T-cell (primary cell): Measurements from ENCODE around the gene PCDHA6. TPM values are rescaled to one million over a fixed set of nuclear protein-coding genes. Genes with fewer than 3 reads are reported as not detected.
"Not testable (repeated sequence)": the region's sequence is repeated elsewhere in the genome, so short reads cannot be mapped to it uniquely, and the experiment has no call there.

Source experiments
- ATAC-seq, 4 experiments: fragments of 200-7000 bp in 3 of 4; fragments of 150-1000 bp in 1 of 4; cut with Tn5 transposase; replicated peaks in 1 of 4; 1 replicate in 3 of 4; 2 replicates in 1 of 4; pipeline ENCODE4 v1.10.0; 2021; ENCODE audit warnings: moderate library complexity in 3 of 4, mild to moderate bottlenecking in 2 of 4, moderate number of reproducible peaks in 1 of 4
- CTCF ChIA-PET, 2 donors: fragments of 300-600 bp; sonication (Branson Sonifier 250); formaldehyde crosslinking; loops; one replicate each; lab custom pipeline; 2022; ENCODE audit warnings: antibody characterized with exemption in 2 of 2; lab: Charles Lee
- POLR2A ChIA-PET, 2 donors: fragments of 300-600 bp; sonication (Branson Sonifier 250); formaldehyde crosslinking; loops; one replicate each; lab custom pipeline; 2022; ENCODE audit warnings: antibody characterized with exemption in 2 of 2; lab: Charles Lee
- DNase-seq, 35 experiments: peaks; one replicate each; pipeline versions ENCODE4 v3.0.0 to v3.0.0-alpha.2; 2013 to 2023
- H3K27ac ChIP-seq: one replicate; pipeline ENCODE4 v1.5.1; 2013; ENCODE audit warnings: low read length
- H3K27me3 ChIP-seq, 2 experiments: replicated peaks in 1 of 2; 1 replicate in 1 of 2; 2 replicates in 1 of 2; pipeline versions ENCODE4 v1.6.1 to v1.7.0; 2013; ENCODE audit warnings: low read length in 1 of 2, mixed read lengths in 1 of 2; ENCODE audit not compliant: control insufficient read depth in 2 of 2, insufficient read depth in 2 of 2; ENCODE audit errors: extremely low read depth in 1 of 2
- H3K36me3 ChIP-seq, 2 donors: 1 replicate in 1 of 2; 2 replicates in 1 of 2; pipeline versions ENCODE4 v1.6.1 to v1.7.0; 2013; ENCODE audit warnings: low read length in 1 of 2; ENCODE audit not compliant: control insufficient read depth in 2 of 2, insufficient read depth in 1 of 2; ENCODE audit errors: extremely low read depth in 1 of 2
- H3K4me1 ChIP-seq, 2 experiments: 1 replicate in 1 of 2; 2 replicates in 1 of 2; pipeline versions ENCODE4 v1.6.1 to v1.7.0; 2013; ENCODE audit warnings: low read length in 2 of 2, mixed read lengths in 1 of 2; ENCODE audit not compliant: insufficient read depth in 2 of 2, control insufficient read depth in 1 of 2; ENCODE audit errors: extremely low read depth in 1 of 2
- H3K4me3 ChIP-seq, 2 donors: 1 replicate in 1 of 2; 2 replicates in 1 of 2; pipeline versions ENCODE4 v1.5.1 to v1.7.0; 2013; ENCODE audit warnings: mild to moderate bottlenecking in 2 of 2, low read length in 1 of 2, moderate library complexity in 1 of 2; ENCODE audit not compliant: control insufficient read depth in 1 of 2; ENCODE audit errors: extremely low read depth in 1 of 2
- H3K9me3 ChIP-seq: 2 replicates; pipeline ENCODE4 v1.7.0; 2013
- H3K27ac Mint-ChIP-seq, 2 donors: one replicate each; pipeline ENCODE4 v1.8.0; 2020 to 2021; ENCODE audit warnings: mild to moderate bottlenecking in 2 of 2, mixed read lengths in 2 of 2
- H3K27me3 Mint-ChIP-seq, 2 donors: one replicate each; pipeline ENCODE4 v1.8.0; 2021 to 2022; ENCODE audit warnings: mixed read lengths in 2 of 2
- H3K36me3 Mint-ChIP-seq: one replicate; pipeline ENCODE4 v1.8.0; 2021; ENCODE audit warnings: mixed read lengths
- H3K4me1 Mint-ChIP-seq, 3 donors: one replicate each; pipeline ENCODE4 v1.8.0; 2020 to 2022; ENCODE audit warnings: mixed read lengths in 3 of 3, mild to moderate bottlenecking in 1 of 3
- H3K4me3 Mint-ChIP-seq, 3 donors: one replicate each; pipeline ENCODE4 v1.8.0; 2020 to 2022; ENCODE audit warnings: mild to moderate bottlenecking in 3 of 3, mixed read lengths in 3 of 3, moderate library complexity in 3 of 3
- H3K9me3 Mint-ChIP-seq, 3 donors: one replicate each; pipeline ENCODE4 v1.8.0; 2020 to 2022; ENCODE audit warnings: mixed read lengths in 3 of 3
- WGBS: methylation state at CpG from one replicate; pipeline ENCODE4 v1.1.5; 2013; ENCODE audit warnings: missing lambda C conversion rate; ENCODE audit not compliant: insufficient coverage; 5-methylcytosine and 5-hydroxymethylcytosine counted together
- total RNA-seq, 35 experiments: library from RNA in 6 of 35; stranded (reverse) in 6 of 35; fragments of 120-200 nt in 1 of 35; gene quantifications; one replicate each; pipeline versions ENCODE4 v1.2.1 to v1.2.4 and lab custom pipeline; 2013 to 2026

Gene PCDHA6
- total RNA-seq, 5 donors from 2014 or later (not counting 1 experiment from before 2014, with no cell fraction given) = not detected

DNA sequence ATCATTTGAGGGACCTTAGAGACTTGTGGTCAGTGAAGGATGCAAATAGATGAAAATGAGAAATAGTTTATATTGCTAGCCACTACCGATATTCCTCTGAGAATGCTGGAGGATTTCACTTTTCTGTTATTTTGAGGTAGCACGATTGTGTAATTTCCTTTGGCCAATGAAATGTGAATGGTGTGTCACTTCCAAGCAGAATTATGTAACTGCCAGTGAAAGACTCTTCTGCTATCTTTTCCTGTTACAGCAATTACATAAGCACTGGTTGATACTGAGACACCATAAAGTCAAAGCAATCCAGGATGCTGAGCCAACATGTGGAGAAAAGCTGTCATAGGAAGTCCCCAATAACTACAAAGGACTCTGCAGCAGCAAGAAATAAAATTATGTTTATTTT lies 36.7 kb upstream of the PCDHA6 start:
- Mint-ChIP-seq H3K27ac (no peak overlapping the region), H3K36me3 (peaks cover 8% of the 10 kb centered on the region), H3K4me1 (no peaks in the 10 kb centered on the region), H3K9me3 (peaks cover 8 to 39% (median 38%) of the 10 kb centered on the region in 3 donors), H3K4me3 (no peak overlapping the region), H3K27me3 (peaks cover 32 to 40% of the 10 kb centered on the region in 2 donors)
- DNase-seq = no peak
- no peak for ATAC-seq
- Histone ChIP-seq H3K27me3 (peaks cover 2 to 31% of the 10 kb centered on the region in 2 experiments), H3K9me3 (peaks cover 11% of the 10 kb centered on the region), H3K4me1 (no peaks in the 10 kb centered on the region), H3K4me3 (no peak overlapping the region), H3K36me3 (no peaks in the 10 kb centered on the region), H3K27ac (no peak overlapping the region)
- WGBS = 60% methylated on average over 1 of the region's 2 CpGs
- ChIA-PET CTCF (no interaction called here), POLR2A (no interaction called here)

DNA sequence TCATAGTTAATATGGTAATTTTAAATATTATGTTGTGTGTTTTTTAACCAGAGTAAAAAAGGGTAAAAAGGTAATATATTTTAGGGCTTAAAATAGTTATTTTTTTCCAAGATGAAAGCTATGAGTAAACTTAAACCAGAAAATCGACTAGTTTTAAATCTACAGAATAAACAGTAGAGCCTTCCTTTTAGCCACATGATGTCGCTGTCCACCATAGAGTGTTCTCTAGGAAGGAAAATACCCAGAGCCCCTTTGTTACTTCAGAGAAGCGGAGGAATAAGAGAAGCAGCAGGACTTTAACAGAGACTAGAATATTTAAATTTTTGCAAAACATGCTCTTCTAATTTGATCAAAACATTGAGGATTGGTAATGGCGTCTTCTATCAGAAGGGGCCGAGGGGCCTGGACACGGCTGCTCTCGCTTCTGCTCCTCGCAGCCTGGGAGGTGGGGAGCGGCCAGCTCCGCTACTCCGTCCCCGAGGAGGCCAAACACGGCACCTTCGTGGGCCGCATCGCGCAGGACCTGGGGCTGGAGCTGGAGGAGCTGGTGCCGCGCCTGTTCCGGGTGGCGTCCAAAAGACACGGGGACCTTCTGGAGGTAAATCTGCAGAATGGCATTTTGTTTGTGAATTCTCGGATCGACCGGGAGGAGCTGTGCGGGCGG lies 33.0 kb upstream of the PCDHA6 start, which contains the start of gene PCDHA2:
TSS of gene PCDHA2 (plus strand) at position 258 of the 664 bp plus-strand sequence.
- peaks cover 5 to 33% (median 30%) of the 10 kb centered on the region in 3 donors for H3K9me3 Mint-ChIP-seq
- CTCF ChIA-PET = no interaction called here
- 37% methylated on average over 24 of the region's 27 CpGs for WGBS
- Histone ChIP-seq H3K4me1 (no peaks in the 10 kb centered on the region), H3K27me3 (peaks cover 0 to 22% of the 10 kb centered on the region in 2 experiments), H3K36me3 (no peaks in the 10 kb centered on the region), H3K9me3 (peaks cover 6% of the 10 kb centered on the region), H3K4me3 (no peak within 1 kb of the TSS), H3K27ac (no peak within 1 kb of the TSS)
- peaks cover under 1% of the 10 kb centered on the region for H3K36me3 Mint-ChIP-seq
- no peaks in the 10 kb centered on the region for H3K4me1 Mint-ChIP-seq
- H3K27me3 Mint-ChIP-seq = peaks cover 24 to 30% of the 10 kb centered on the region in 2 donors
- DNase-seq (no peak), ATAC-seq (no peak)
- no peak within 1 kb of the TSS for H3K27ac Mint-ChIP-seq
- H3K4me3 Mint-ChIP-seq = no peak within 1 kb of the TSS
- POLR2A ChIA-PET = no interaction called here

DNA sequence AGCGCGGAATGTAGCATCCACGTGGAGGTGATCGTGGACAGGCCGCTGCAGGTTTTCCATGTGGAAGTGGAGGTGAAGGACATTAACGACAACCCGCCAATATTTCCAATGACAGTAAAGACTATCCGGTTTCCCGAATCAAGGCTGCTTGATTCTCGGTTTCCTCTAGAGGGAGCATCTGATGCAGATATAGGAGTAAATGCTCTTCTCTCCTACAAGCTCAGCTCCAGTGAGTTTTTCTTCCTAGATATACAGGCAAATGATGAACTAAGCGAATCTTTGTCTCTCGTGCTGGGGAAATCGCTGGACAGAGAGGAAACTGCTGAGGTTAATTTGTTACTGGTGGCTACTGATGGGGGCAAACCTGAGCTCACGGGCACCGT lies 32.5 kb upstream of the PCDHA6 start:
- ATAC-seq (no peak), DNase-seq (no peak)
- no peak overlapping the region for H3K27ac ChIP-seq
- Mint-ChIP-seq H3K27ac (no peak overlapping the region), H3K4me1 (no peaks in the 10 kb centered on the region), H3K4me3 (no peak overlapping the region), H3K36me3 (no peaks in the 10 kb centered on the region), H3K9me3 (peaks cover 4 to 38% (median 28%) of the 10 kb centered on the region in 3 donors), H3K27me3 (peaks cover 26 to 33% of the 10 kb centered on the region in 2 donors)
- CTCF ChIA-PET = no interaction called here
- POLR2A ChIA-PET = no interaction called here
- no peak overlapping the region for H3K4me3 ChIP-seq
- peaks cover 10% of the 10 kb centered on the region for H3K9me3 ChIP-seq
- 20% methylated on average over 5 of the region's 15 CpGs for WGBS
- H3K27me3 ChIP-seq = peaks cover 0 to 22% of the 10 kb centered on the region in 2 experiments
- H3K4me1 ChIP-seq = no peaks in the 10 kb centered on the region
- no peaks in the 10 kb centered on the region for H3K36me3 ChIP-seq

DNA sequence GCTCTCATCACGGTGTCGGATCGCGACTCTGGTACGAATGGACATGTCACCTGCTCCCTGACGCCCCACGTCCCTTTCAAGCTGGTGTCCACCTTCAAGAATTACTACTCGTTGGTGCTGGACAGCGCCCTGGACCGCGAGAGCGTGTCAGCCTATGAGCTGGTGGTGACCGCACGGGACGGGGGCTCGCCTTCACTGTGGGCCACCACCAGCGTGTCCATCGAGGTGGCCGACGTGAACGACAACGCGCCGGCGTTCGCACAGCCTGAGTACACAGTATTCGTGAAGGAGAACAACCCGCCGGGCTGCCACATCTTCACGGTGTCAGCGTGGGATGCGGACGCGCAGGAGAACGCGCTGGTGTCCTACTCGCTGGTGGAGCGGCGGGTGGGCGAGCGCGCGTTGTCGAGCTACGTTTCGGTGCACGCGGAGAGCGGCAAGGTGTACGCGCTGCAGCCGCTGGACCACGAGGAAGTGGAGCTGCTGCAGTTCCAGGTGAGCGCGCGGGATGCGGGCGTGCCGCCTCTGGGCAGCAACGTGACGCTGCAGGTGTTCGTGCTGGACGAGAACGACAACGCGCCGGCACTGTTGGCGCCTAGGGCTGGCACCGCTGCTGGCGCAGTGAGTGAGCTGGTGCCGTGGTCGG lies 31.6 kb upstream of the PCDHA6 start:
- POLR2A ChIA-PET, CTCF ChIA-PET: not testable (repeated sequence)

DNA sequence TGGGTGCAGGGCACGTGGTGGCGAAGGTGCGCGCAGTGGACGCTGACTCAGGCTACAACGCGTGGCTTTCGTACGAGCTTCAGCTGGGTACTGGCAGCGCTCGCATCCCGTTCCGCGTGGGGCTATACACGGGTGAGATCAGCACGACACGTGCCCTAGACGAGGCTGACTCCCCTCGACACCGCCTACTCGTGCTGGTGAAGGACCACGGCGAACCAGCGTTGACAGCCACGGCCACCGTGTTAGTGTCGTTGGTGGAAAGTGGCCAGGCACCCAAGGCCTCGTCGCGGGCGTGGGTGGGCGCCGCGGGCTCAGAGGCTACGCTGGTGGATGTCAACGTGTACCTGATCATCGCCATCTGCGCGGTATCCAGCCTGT lies 31.1 kb upstream of the PCDHA6 start:
- Histone ChIP-seq H3K4me3 (peak overlapping the region in 1 of 2 donors; percentile 15), H3K27ac (no peak overlapping the region), H3K9me3 (peaks cover 10% of the 10 kb centered on the region), H3K36me3 (no peaks in the 10 kb centered on the region), H3K4me1 (no peaks in the 10 kb centered on the region), H3K27me3 (peaks cover 0 to 27% of the 10 kb centered on the region in 2 experiments)
- H3K4me1 Mint-ChIP-seq = no peaks in the 10 kb centered on the region
- ATAC-seq = no peak
- ChIA-PET POLR2A (no interaction called here), CTCF (no interaction called here)
- no peak for DNase-seq
- WGBS = 68% methylated on average over 39 of the region's 39 CpGs
- H3K9me3 Mint-ChIP-seq = peaks cover 4 to 31% (median 30%) of the 10 kb centered on the region in 3 donors
- H3K4me3 Mint-ChIP-seq = no peak overlapping the region
- peaks cover 23 to 27% of the 10 kb centered on the region in 2 donors for H3K27me3 Mint-ChIP-seq
- no peaks in the 10 kb centered on the region for H3K36me3 Mint-ChIP-seq
- H3K27ac Mint-ChIP-seq = no peak overlapping the region

More for the DNA sequence above, 31.6 kb upstream of the PCDHA6 start:
- H3K27ac Mint-ChIP-seq, H3K4me3 ChIP-seq, H3K4me1 Mint-ChIP-seq, H3K36me3 ChIP-seq, H3K4me3 Mint-ChIP-seq, H3K36me3 Mint-ChIP-seq, ATAC-seq, H3K27ac ChIP-seq, H3K4me1 ChIP-seq, DNase-seq: not testable (repeated sequence)
- Histone ChIP-seq H3K27me3 (peaks cover 0 to 24% of the 10 kb centered on the region in 2 experiments), H3K9me3 (peaks cover 10% of the 10 kb centered on the region)
- WGBS = 72% methylated on average over 72 of the region's 72 CpGs
- H3K9me3 Mint-ChIP-seq = peaks cover 4 to 35% (median 32%) of the 10 kb centered on the region in 3 donors
- H3K27me3 Mint-ChIP-seq = peaks cover 24 to 30% of the 10 kb centered on the region in 2 donors

DNA sequence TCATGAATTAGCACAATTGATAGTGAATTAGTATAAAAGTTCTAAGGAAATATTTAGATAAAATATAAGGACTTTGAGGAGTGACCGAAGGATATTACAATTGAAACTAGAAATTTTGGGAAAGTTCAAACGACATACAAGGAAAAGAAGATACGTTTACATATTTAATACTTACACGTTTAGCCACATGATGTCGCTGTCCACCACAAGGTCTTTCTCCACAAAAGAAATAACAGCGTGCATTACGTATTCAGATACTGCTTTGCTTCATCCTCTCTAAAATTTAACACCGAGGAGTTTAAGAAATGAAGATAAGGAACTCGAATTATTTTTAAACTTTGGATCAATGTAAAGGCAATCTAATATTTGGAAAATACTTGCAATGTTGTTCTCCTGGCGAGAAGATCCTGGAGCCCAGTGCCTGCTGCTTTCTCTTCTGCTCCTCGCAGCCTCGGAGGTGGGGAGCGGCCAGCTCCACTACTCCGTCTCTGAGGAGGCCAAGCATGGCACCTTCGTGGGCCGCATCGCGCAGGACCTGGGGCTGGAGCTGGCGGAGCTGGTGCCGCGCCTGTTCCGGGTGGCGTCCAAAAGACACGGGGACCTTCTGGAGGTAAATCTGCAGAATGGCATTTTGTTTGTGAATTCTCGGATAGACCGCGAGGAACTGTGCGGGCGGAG lies 26.8 kb upstream of the PCDHA6 start, which contains the start of gene PCDHA3:
TSS of gene PCDHA3 (plus strand) at position 242 of the 678 bp plus-strand sequence.
- no peaks in the 10 kb centered on the region for H3K36me3 Mint-ChIP-seq

More for the DNA sequence above, 26.8 kb upstream of the PCDHA6 start, which contains the start of gene PCDHA3:
- Mint-ChIP-seq H3K27ac (no peak within 1 kb of the TSS), H3K27me3 (peaks cover 17 to 22% of the 10 kb centered on the region in 2 donors), H3K4me3 (no peak within 1 kb of the TSS), H3K4me1 (no peaks in the 10 kb centered on the region), H3K9me3 (peaks cover 9 to 31% (median 25%) of the 10 kb centered on the region in 3 donors)
- Histone ChIP-seq H3K4me3 (no peak within 1 kb of the TSS), H3K27ac (no peak within 1 kb of the TSS), H3K9me3 (peaks cover 4% of the 10 kb centered on the region), H3K36me3 (no peaks in the 10 kb centered on the region), H3K27me3 (peaks cover 0 to 27% of the 10 kb centered on the region in 2 experiments), H3K4me1 (no peaks in the 10 kb centered on the region)
- 48% methylated on average over 20 of the region's 29 CpGs for WGBS
- DNase-seq = no peak
- ATAC-seq = no peak
- ChIA-PET POLR2A (no interaction called here), CTCF (no interaction called here)
